Suprapubic skin (tissue), 3 donors: Measurements from ENCODE around the gene CACUL1.

Experiments
- POLR2AphosphoS5 ChIP-seq, 3 donors: sonication (generic); formaldehyde crosslinking; IDR thresholded peaks; one replicate each; pipeline ENCODE4 v1.6.1; 2017; ENCODE audit warnings: antibody characterized with exemption in 3 of 3
- TF ChIP-seq, protein P1 (sequence below), 2 donors: fragments of 200-600 bp in 1 of 2; fragments of 450-650 bp in 1 of 2; sonication (generic) in 1 of 2; IDR thresholded peaks; one replicate each; pipeline ENCODE4 v1.5.1; 2016 to 2019; ENCODE audit warnings: antibody characterized with exemption in 2 of 2, mild to moderate bottlenecking in 1 of 2, moderate library complexity in 1 of 2

GRCh38 chr10:118737603-118738302, 17.0 kb downstream of the CACUL1 start:
- TF ChIP-seq, protein P1, sequence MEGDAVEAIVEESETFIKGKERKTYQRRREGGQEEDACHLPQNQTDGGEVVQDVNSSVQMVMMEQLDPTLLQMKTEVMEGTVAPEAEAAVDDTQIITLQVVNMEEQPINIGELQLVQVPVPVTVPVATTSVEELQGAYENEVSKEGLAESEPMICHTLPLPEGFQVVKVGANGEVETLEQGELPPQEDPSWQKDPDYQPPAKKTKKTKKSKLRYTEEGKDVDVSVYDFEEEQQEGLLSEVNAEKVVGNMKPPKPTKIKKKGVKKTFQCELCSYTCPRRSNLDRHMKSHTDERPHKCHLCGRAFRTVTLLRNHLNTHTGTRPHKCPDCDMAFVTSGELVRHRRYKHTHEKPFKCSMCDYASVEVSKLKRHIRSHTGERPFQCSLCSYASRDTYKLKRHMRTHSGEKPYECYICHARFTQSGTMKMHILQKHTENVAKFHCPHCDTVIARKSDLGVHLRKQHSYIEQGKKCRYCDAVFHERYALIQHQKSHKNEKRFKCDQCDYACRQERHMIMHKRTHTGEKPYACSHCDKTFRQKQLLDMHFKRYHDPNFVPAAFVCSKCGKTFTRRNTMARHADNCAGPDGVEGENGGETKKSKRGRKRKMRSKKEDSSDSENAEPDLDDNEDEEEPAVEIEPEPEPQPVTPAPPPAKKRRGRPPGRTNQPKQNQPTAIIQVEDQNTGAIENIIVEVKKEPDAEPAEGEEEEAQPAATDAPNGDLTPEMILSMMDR (IDR thresholded peaks at IDR 0.05) = no peak
- TF ChIP-seq POLR2AphosphoS5 (IDR thresholded peaks at IDR 0.05) = no peak
